ENCODE results near the gene HDGFL2. TPM values are rescaled to one million over a fixed set of nuclear protein-coding genes. Genes with fewer than 3 reads are reported as not detected.
A peak's percentile ranks its signal among the peaks of the same experiment; 100 is the strongest.

Gene HDGFL2
- total RNA-seq = 22.8 TPM
- long read RNA-seq, partial matches to known transcripts = 7 of 9 reads
- long read RNA-seq, other reads (novel, unspliced or antisense) = 2 of 9 reads

DNA sequence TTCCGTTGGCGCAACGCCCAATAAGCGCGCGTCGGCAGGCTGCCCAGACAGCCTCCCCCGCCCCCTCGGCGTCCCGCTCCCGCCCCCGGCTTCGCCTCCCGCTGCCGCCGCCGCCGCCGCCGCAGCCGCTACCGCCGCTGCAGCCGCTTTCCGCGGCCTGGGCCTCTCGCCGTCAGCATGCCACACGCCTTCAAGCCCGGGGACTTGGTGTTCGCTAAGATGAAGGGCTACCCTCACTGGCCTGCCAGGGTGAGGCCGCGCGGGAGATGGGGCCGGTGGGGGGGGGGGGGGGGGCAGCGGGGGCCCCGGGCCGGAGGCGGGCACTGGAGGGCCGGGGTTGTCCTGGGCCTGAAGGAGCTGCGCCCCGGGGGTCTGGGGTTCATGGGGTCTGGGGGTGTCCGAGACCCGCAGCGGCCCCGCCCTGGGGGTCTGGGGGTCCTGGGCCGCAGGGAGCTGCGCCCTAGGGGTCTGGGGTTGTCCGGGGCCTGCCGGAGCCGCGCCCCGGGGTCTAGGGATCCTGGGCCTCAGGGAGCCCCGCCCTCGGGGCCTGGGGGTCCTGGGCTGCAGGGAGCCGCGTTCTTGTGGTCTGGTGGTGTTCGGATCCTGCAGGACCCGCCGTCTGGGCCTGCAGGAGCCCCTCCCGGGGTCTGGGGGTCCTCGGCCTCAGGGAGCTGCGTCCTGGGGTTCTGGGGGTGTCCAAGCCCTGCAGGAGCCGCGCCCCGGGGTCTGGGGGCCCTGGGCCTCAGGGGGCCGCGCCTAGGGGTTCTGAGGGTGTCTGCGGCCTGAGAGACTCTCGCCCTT, at the start of gene HDGFL2:
Gene HDGFL2, plus strand, starts transcription at position 124 of the 801 bp plus-strand sequence. Its CDS starts 54 bp downstream, at position 178.
- DNase-seq (ENCODE audit: low spot score) = peak; percentile 99

DNA sequence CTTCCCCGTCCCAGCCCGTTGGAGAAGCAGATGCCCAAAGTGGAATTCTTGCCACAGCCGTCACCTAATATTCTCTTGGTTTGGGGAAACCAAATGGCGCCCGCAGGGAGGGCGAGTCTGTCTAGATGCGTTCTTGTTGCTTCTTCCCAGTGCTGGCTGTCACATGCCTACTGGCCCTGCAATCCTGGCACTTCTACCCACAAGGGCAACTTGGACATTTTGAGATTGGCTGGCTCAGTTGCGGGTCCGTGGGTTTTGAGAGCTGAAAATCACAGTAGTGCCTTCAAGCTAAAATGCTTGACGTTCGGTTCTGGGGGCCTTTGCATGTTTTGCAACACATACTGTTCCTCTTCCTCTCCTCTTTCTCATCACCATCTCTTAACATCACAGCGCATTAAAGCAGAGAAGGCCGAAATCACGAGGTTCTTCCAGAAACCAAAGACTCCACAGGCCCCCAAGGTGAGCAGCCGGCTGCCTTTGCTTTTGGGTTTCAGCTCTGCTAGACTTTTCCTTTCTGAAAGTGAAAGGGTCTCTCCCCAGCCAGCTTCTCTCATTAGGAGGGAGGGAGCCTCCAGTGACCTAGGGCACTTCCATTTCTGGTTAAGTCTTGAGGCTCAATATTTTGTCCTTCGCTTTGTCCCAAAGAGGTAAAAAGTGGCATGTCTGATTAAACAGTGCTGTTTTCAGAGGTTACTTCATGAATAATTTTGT, 48.5 kb upstream of the HDGFL2 start:
- DNase-seq (ENCODE audit: low spot score) = no peak

DNA sequence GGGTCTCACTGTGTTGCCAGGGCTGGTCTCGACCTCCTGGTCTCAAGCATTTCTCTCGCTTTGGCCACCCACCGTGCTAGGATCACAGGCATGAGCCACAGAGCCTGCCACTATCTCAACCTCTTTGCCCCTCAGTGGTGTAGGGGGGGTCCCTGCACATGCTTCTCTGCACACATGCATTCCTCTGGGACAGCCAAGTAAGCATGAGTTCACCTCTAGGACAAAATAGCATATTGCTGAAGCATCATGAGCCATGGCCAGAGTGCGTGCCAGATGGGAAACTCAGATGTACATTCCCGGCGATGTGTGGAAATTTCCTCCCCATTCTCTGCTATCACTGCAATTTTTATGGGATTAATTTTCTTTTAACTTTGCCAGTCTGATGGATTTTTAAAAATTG, 46.6 kb upstream of the HDGFL2 start:
- no peak for DNase-seq (ENCODE audit: low spot score)

DNA sequence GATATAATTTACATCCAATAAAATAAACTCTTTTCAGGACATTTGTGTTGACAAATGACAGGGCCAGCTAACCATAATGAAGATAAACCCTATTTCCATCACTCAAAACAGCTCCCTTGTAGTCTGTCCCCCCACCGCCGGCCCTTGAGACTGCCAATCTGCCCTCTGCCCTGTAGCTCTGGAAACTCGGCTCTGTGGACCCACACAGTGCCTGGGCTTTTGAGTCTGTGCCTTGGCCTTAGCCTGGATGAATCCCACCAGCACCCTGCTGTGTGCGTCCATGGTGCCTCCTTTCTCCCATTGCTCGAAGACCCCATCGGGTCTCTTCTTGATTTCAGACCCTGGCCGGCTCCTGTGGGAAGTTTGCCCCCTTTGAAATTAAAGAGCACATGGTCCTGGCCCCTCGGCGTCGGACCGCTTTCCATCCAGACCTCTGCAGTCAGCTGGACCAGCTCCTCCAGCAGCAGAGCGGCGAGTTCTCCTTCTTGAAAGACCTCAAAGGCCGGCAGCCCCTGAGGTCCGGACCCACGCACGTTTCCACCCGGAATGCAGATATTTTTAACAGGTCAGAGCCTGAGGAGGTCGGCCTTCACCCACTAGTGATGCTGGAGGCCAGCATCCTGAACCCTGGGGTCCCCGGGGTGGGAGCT, 43.6 kb upstream of the HDGFL2 start:
- no peak for DNase-seq (ENCODE audit: low spot score)

DNA sequence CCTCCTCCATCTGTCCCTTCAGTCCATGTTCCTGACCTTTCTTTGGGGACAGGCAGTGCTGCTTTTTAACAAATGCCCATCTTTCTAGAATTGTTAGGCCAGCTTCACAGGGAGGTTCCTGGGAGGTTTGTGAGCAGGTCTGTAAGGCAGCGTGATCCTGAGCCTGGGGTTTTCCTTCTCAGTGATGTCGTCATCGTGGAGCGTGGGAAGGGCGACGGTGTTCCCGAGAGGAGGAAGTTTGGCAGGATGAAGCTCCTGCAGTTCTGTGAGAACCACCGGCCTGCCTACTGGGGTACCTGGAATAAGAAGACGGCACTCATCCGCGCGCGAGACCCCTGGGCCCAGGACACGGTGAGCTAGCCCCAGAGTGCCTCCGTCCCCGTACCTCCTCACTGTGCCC, 42.8 kb upstream of the HDGFL2 start:
- DNase-seq (ENCODE audit: low spot score) = no peak

DNA sequence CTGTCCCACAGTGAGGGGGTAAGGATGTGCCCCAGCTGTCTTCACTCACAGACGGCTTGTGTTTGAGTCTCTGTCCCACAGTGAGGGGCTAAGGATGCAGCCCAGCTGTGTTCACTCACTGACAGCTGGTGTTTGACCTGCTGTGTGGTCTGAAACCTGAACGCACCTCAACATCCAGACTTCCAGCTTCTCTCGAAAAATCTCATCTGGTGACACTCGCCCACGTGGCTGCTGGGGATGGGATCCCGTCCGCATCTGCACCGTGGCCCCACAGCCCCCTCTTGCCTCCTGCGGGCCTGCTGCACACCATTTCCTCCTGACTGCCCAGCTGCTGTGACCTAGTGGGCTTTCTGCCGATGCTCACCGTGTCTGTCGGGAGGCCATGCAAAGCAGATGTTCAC, 42.3 kb upstream of the HDGFL2 start:
- no peak for DNase-seq (ENCODE audit: low spot score)

DNA sequence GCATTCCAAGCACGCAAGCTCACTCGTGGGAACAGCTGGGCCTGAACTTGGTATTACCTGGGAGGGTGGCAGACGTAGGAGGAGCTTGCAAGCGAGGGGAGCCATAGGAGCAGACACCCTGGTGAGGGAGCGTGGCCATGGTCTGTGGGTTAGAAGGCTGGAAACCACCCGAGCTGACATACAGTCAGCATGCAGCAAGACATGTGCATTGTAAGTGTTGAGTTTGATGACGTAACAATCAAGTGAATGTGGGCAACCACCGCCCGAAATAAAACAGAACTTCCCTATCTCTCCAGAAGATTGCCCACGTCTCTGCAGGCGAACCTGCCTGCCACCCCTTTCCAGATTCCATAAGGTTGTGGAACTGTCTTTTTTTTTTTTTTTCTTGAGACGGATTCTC, 41.3 kb upstream of the HDGFL2 start:
- DNase-seq (ENCODE audit: low spot score) = no peak

DNA sequence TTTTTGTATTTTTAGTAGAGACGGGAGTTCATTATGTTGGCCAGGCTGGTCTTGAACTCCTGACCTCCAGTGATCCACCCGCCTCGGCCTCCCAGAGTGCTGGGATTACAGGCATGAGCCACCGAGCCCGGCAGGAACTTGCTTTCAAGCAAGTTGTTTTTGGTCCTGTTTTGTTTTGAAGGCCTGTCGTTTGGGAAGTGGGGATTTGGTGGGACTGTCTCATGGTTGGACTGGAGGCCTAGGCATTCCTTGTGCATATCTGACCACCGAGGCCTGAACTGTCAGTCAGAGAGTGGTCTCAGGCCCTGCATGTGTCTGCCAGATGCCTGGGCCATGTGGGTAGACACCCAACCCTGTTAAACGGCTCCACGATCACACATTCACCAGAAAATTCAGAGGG, 40.8 kb upstream of the HDGFL2 start:
- DNase-seq (ENCODE audit: low spot score) = no peak

DNA sequence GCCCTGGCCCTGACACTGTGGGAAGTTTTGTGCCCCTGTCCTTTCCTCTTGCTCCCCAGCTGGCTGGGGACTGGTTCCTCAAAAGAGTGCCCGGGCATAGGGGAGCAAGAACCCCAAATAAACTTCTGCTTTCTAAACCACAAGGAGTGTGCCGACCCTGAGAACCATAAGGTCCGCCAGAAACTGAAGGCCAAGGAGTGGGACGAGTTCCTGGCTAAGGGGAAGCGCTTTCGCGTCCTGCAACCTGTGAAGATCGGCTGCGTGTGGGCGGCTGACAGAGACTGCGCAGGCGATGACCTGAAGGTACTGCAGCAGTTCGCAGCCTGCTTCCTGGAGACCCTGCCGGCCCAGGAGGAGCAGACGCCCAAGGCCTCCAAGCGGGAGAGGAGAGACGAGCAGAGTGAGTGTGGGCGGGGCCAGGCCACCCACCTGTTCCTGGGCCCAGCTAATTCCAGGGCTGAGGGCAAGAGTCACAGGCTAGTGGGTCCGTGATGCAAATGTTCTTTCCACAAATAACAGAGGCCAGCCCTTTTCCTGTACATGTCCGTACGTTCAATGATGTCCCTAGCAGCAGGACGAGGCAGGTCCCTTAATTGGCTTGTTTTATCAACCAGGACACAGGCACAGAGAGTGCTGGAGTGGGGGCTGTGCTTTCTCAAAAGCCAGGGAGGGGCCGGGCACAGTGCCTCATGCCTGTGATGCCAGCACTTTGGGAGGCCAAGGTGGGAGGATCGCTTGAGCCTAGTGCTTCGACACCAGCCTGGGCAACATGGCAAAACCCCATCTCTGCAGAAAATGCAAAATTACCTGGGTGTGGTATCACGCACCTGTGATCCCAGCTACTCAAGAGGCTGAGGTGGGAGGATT, 40.1 kb upstream of the HDGFL2 start:
- no peak for DNase-seq (ENCODE audit: low spot score)

DNA sequence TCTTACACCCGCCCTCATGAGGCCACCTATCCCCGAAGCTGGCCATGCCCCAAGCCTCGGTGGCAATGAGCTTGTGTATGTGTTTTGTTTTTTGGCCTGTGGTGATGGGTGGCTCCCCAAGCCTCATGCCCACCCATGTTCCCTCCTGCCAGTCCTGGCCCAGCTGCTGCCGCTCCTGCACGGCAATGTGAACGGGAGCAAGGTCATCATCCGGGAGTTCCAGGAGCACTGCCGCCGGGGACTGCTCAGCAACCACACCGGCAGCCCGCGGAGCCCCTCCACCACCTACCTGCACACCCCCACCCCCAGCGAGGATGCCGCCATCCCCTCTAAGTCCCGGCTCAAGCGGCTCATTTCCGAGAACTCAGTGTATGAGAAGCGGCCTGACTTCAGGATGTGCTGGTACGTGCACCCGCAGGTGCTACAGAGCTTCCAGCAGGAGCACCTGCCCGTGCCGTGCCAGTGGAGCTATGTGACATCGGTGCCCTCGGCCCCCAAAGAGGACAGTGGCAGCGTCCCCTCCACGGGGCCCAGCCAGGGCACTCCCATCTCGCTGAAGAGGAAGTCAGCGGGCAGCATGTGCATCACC, 39.1 kb upstream of the HDGFL2 start:
- DNase-seq (ENCODE audit: low spot score) = no peak

DNA sequence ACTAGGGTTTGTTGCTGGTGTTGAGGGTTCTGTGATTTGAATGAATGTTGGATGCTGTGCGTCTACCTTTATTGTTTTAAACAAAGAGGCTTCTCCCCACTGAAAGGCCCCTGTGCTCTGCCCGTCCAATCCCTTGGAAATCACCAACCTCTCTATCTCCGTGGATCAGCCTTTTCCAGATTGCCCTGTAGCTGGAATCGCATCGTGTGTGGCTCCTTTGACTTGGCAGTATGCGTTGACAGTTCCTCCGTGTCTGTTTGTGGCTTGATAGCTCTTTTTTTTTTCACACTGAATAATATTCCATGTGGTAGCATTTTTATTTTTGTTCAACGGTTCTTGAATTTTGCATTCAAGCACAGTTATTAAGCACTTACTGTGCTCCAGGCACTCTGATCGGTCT, 37.7 kb upstream of the HDGFL2 start:
- DNase-seq (ENCODE audit: low spot score) = no peak

DNA sequence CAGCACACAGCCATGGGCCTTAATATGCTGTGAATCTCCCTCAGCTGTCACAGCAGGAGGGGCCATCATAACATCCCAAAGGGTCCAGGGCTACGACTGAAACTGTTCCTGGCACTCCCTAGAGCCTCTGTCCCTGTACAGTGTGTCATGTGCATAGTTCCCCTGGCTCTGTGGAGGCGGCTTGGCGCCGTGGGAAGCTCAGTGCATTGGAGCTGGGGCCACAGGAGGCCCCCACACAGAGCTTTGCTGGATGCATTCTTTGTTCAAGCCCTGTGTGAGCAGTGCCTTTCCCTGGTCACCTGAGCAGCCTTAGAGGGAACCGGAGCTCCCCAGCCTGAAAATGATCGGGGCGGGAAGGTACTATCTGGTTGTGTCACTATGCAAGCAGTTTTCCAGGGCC, 35.9 kb upstream of the HDGFL2 start:
- DNase-seq (ENCODE audit: low spot score) = no peak

DNA sequence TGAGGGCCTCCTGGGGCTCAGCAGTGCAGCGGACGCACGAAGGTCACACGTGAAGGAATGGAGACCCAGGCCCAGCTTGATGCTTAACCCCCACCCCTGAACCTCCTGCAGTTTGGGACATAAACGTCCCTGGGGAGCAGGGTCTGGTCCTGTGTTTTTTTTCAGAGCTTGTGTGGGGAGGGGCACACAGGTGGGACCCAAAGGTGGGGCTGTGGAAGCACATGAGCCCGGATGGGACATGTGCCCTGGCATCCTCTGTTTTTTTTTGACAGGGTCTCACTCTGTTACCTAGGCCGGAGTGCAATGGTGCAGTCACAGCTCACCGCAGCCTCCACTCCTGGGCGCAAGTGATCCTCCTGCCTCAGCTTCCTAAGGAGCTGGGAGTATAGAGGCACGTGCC, 35.0 kb upstream of the HDGFL2 start:
- no peak for DNase-seq (ENCODE audit: low spot score)

DNA sequence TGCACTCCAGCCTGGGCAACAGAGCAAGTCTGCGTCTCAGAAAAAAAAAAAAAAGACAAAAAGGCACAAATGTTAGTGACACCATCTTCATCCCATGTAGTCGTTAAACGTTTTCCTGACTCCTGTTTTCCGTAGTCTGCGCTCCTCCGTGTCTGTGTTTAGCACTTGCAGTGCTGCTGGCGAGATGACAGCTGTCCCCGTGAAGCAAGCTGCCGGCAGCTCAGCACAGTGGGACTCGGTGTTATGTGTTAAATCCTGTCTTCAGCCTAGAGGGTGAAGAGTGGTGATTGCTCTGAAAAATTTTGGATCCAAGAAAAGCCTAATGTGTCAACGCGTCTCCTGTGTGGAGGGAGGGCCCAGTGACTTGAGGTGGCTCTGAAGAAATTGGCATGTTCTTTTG, 32.9 kb upstream of the HDGFL2 start:
- DNase-seq (ENCODE audit: low spot score) = no peak

DNA sequence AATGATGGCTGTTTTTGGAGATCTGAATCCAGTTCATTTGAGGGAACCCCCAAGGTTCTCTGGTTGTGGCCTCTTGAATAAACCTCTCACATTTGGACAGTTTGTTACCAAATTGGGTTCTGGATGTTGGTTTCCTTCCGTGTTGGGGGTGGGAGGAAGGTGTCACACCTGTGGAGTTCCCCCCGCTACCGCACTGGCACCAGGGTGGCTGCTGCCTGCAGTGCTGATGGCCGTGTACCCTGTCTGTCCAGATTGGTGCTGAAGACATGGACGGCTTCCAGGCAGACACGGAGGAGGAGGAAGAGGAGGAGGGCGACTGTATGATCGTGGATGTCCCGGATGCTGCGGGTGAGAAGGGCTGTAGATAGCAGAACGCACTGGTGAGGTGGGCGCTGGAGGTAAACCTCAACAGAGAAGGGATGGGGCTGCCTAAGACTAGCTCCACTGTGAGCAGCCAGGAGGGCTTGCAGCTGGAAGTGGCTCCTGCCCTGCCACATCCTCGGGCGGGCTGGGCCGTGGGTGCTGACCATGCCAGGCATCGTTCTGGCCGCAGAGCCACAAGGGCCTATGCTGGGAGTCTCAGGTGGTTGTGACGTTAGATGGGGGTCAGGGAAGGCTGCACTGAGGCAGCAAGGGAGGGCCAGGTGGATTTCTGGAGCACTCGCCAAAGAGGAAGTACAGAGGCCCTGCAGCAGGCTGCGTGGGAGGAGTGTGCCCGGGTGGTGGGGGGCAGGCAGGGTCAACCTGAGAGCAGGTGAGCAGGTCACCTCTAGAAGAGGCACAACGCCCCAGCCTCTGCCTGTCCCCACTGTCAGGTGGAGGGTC, 29.9 kb upstream of the HDGFL2 start:
- no peak for DNase-seq (ENCODE audit: low spot score)

DNA sequence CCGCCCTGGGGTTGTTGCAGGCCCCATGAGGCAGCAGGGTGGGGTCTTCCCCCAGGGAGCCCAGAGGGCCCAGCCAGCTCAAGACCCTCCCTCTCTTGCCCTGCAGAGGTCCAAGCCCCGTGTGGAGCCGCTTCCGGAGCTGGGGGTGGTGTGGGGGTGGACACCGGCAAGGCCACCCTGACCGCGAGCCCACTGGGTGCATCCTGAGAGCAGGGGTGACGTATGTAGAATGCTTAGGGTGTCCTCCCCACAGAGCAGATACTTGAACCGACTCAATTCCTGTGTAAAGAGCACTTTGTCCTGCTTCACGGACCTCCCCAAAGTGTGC, 29.3 kb upstream of the HDGFL2 start:
- DNase-seq (ENCODE audit: low spot score) = no peak

DNA sequence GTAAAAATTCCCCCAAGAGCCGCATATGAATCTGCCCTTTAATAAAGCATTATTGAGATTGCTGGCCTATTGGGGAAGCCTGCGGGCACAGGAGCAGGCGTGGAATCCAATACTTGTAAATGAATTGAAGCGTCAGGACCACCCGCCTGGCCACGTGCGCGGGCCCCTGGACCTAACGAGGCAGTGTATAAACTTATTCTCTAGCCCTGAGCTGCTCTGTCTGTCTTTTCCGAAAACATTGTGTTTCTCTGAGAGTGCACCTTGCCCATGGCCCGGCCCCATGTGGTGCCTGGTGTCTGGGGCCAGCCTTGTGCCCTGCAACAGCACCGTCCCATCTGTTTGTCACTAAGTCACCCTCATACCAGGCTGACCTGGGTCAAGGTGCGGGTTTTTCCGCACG, 28.9 kb upstream of the HDGFL2 start:
- DNase-seq (ENCODE audit: low spot score) = no peak

DNA sequence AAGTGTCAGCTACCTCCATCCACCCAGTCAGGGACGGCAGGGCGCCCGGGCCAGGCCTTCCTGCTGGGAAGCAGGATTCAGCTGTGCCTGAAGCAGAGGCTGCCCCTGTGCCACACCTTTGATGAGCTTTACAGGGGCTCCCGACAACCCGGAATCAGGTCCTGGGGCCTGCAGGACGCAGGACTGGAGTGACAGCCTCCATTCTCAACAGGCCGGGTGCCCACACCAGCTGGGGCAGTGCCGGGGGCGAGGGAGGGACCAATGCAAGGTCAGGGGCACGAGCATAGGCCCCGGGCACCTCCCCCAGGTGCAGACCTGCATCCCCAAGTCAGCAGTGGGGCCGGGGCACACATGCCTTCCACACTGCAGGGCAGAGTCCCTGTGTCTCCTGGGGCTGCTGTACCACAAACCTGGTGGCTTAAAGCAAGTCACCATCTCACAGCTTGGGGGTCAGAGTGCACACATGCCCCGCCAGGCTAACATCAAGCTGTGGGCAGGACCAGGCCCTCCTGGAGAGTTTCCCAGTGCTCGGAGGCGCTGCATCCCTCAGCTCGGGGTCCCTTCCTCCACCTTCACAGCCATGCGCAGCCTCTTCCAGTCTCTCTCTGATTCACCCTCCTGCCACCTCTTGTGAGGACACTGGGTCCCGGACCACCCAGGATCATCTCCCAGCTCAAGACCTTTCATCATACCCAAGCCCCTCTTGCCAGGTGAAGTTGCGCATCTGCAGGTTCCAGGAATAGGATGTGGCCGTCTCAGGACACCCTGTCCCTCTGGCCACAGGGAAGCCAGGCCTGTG, 27.9 kb upstream of the HDGFL2 start:
- no peak for DNase-seq (ENCODE audit: low spot score)

All from mesenteric fat pad (tissue), 1 donor.